Thoracic aorta (tissue), 2 donors: ENCODE results near the gene ADARB1. TPM values are rescaled to one million over a fixed set of nuclear protein-coding genes. Genes with fewer than 3 reads are reported as not detected.

ENCODE experiments used
- ATAC-seq: fragments of 150-250 bp; one replicate; pipeline ENCODE4 v1.8.0; 2017; ENCODE audit warnings: low read depth; ENCODE audit not compliant: insufficient number of reproducible peaks, low FRiP score
- DNase-seq: peaks from one replicate; pipeline ENCODE4 v3.0.0-alpha.2; 2020; ENCODE audit warnings: low spot score
- H3K27ac ChIP-seq, 2 donors: fragments of 200-600 bp; sonication (generic); 1 replicate in 1 of 2; 2 replicates in 1 of 2; pipeline ENCODE4 v1.5.1; 2016; ENCODE audit warnings: mild to moderate bottlenecking in 2 of 2, moderate library complexity in 2 of 2
- H3K27me3 ChIP-seq: fragments of 200-600 bp; sonication (generic); replicated peaks from 2 replicates; pipeline ENCODE4 v1.6.0; 2016; ENCODE audit warnings: mild to moderate bottlenecking; ENCODE audit not compliant: insufficient read depth
- H3K36me3 ChIP-seq: fragments of 200-600 bp; sonication (generic); one replicate; pipeline ENCODE4 v1.5.1; 2016
- H3K4me1 ChIP-seq, 2 donors: fragments of 200-600 bp; sonication (generic); 1 replicate in 1 of 2; 2 replicates in 1 of 2; pipeline versions ENCODE4 v1.5.1 to v1.6.0; 2016; ENCODE audit warnings: low read depth in 2 of 2, mild to moderate bottlenecking in 1 of 2; ENCODE audit not compliant: control insufficient read depth in 1 of 2
- H3K4me3 ChIP-seq: fragments of 200-600 bp; sonication (generic); 2 replicates; pipeline ENCODE4 v1.5.1; 2016; ENCODE audit warnings: mild to moderate bottlenecking
- H3K9me3 ChIP-seq: fragments of 200-600 bp; sonication (generic); 2 replicates; pipeline ENCODE4 v1.5.1; 2016
- CTCF ChIP-seq: fragments of 200-600 bp; sonication (generic); IDR thresholded peaks from one replicate; pipeline ENCODE4 v1.5.1; 2019; ENCODE audit warnings: antibody characterized with exemption
- total RNA-seq, 2 donors: library from RNA; depleted of rRNA; stranded (reverse); fragments of >200 nt; gene quantifications; one replicate each; pipeline versions ENCODE4 v1.1.0 to v1.2.3, GENCODE V29; 2016

The ADARB1 gene
- total RNA-seq, 2 donors from 2014 or later: 124 to 201 TPM

GRCh38 chr21:45264912-45265515 lies 190.6 kb downstream of the ADARB1 start:
- no peak for TF ChIP-seq CTCF
- no peak overlapping the region for H3K27ac ChIP-seq
- H3K4me3 ChIP-seq: no peak overlapping the region
- H3K36me3 ChIP-seq: peaks cover 57% of the 10 kb centered on the region
- DNase-seq (no peak), ATAC-seq (no peak)
- H3K27me3 ChIP-seq: no peaks in the 10 kb centered on the region
- H3K9me3 ChIP-seq: no peaks in the 10 kb centered on the region
- H3K4me1 ChIP-seq: peaks cover 0 to 2% of the 10 kb centered on the region in 2 donors

DNA sequence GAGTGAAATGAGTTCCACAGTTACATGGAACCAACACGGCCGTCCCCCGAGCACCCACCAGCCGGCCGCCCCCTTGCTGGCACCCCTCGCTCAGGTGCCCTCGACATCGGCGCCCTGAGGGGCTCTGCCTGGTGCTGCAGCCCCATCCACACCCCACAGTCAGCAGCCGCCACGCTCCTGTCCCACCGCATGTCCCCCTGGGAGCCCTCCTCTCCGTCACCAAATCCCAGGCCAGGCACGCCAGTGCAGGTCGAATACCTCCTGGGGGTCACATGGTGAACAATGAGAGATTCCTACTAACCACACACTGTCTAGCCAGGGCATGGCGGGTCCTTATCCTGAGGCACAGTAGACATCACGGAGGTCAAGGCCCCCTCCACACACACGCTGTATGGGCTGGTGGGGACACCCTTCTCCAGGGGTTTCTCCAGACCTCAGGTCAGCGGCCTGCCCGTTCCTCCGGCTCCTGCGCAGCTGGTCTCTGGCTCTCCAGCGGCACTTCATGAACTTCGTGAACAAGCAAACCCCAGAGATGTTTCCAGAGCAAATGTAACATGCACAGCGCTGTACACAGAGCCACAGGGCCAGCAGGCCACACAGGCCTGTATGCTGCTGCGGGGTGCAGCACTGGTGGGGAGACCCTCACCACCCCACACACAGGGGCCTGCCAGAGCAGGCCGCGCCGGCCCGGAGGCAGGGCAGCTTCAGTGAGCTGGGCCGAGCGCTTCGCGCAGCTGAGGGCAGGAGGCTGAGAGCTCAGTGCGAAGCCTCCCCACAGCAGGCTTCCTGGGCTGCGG lies 191.5 kb downstream of the ADARB1 start:
- H3K27me3 ChIP-seq: no peaks in the 10 kb centered on the region
- H3K36me3 ChIP-seq: peaks cover 63% of the 10 kb centered on the region
- TF ChIP-seq CTCF: no peak
- ATAC-seq (no peak), DNase-seq (no peak)
- no peaks in the 10 kb centered on the region for H3K4me1 ChIP-seq
- no peaks in the 10 kb centered on the region for H3K9me3 ChIP-seq
- H3K4me3 ChIP-seq: no peak overlapping the region
- H3K27ac ChIP-seq: no peak overlapping the region

GRCh38 chr21:45266518-45267389 lies 192.4 kb downstream of the ADARB1 start:
- H3K36me3 ChIP-seq: peaks cover 69% of the 10 kb centered on the region
- no peak for TF ChIP-seq CTCF
- no peak for ATAC-seq
- H3K27ac ChIP-seq: no peak overlapping the region
- no peak overlapping the region for H3K4me3 ChIP-seq
- DNase-seq: no peak
- no peaks in the 10 kb centered on the region for H3K27me3 ChIP-seq
- H3K4me1 ChIP-seq: no peaks in the 10 kb centered on the region
- no peaks in the 10 kb centered on the region for H3K9me3 ChIP-seq

DNA sequence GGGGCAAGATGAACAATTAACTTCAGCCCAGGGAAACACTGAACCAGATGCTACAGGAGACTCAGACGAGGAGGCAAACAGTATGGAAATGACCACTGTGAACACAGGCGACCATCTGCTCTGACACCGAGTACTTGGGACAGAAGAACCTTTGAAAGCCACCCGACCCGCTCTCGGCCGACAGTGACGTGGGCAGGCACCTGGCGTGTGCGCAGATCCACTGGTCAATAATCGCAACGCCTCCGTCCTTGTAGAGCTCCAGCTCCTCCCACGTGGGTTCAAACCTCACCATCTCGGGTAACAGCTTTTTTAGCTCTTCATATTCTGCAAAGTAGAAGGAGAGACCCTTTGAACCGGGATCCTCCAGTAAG lies 193.0 kb downstream of the ADARB1 start:
- H3K27me3 ChIP-seq: no peaks in the 10 kb centered on the region
- DNase-seq (no peak), ATAC-seq (no peak)
- no peak overlapping the region for H3K27ac ChIP-seq
- H3K4me1 ChIP-seq: no peaks in the 10 kb centered on the region
- no peak for TF ChIP-seq CTCF
- no peak overlapping the region for H3K4me3 ChIP-seq
- peaks cover 73% of the 10 kb centered on the region for H3K36me3 ChIP-seq
- H3K9me3 ChIP-seq: no peaks in the 10 kb centered on the region

DNA sequence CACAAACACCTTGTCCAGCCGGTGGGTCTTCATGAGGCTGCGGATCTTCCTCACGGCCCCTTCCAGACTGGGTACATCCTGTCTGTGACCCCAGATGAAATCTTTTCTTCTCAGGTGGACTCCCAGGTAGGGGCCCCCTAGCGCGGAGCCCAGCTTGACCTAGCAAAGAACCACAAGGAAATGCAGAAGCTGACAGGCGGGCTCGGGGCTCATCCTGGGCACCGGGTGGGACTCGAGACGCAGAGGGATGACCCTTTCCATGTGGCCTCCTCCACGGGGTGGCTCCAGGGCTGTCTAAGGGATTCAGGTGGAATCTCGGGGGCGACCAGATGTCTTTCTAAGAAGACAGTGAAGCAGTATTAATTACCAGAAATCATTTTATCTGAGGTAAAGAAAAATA lies 195.5 kb downstream of the ADARB1 start:
- ATAC-seq (no peak), DNase-seq (no peak)
- no peak overlapping the region for H3K27ac ChIP-seq
- peaks cover 61% of the 10 kb centered on the region for H3K36me3 ChIP-seq
- H3K9me3 ChIP-seq: no peaks in the 10 kb centered on the region
- TF ChIP-seq CTCF: no peak
- H3K27me3 ChIP-seq: no peaks in the 10 kb centered on the region
- H3K4me3 ChIP-seq: no peak overlapping the region
- H3K4me1 ChIP-seq: no peaks in the 10 kb centered on the region
